HepG2 (cell line): ENCODE measurements around the gene SEC61A1. TPM values are rescaled to one million over a fixed set of nuclear protein-coding genes. Genes with fewer than 3 reads are reported as not detected.

Experiments
- ARID5B ChIP-seq: IDR thresholded peaks from 2 replicates; pipeline ENCODE4 v1.4.0; 2020; ENCODE audit warnings: mild to moderate bottlenecking, missing genetic modification reagents
- GATAD1 ChIP-seq: IDR thresholded peaks from 2 replicates; pipeline ENCODE4 v1.6.1; 2016; ENCODE audit warnings: missing genetic modification reagents, missing compliant biosample characterization
- HBP1 ChIP-seq: IDR thresholded peaks from 2 replicates; pipeline ENCODE4 v1.6.1; 2016; ENCODE audit warnings: low read depth, control low read depth
- HNF4G ChIP-seq, 2 experiments: sonication (generic) in 1 of 2; formaldehyde crosslinking in 1 of 2; IDR thresholded peaks; 2 replicates each; pipeline versions ENCODE4 v1.4.0 to v1.6.1; 2011 to 2020; ENCODE audit warnings: borderline replicate concordance in 2 of 2, low read depth in 2 of 2, mild to moderate bottlenecking in 2 of 2, low read length in 1 of 2, missing genetic modification reagents in 1 of 2, moderate library complexity in 1 of 2
- HNRNPH1 ChIP-seq: fragments of 200-400 bp; formaldehyde crosslinking; optimal IDR thresholded peaks from 2 replicates; pipeline ENCODE3; 2017; ENCODE audit warnings: mild to moderate bottlenecking, low read depth, low read length
- KAT2B ChIP-seq: fragments of 150-350 bp; IDR thresholded peaks from 2 replicates; pipeline ENCODE4 v1.6.1; 2014; ENCODE audit warnings: low read depth, low read length, borderline replicate concordance
- KAT7 ChIP-seq: IDR thresholded peaks from 2 replicates; pipeline ENCODE4 v1.6.1; 2018; ENCODE audit warnings: borderline replicate concordance, missing compliant biosample characterization
- KLF6 ChIP-seq: IDR thresholded peaks from 2 replicates; pipeline ENCODE4 v1.8.0; 2016; ENCODE audit warnings: missing biosample characterization, missing genetic modification reagents
- ONECUT2 ChIP-seq: sonication (generic); formaldehyde crosslinking; IDR thresholded peaks from 2 replicates; pipeline ENCODE4 v1.4.0; 2020; ENCODE audit warnings: missing genetic modification reagents
- RBFOX2 ChIP-seq: fragments of 200-400 bp; formaldehyde crosslinking; IDR thresholded peaks from 2 replicates; pipeline ENCODE4 v1.6.1; 2017; ENCODE audit warnings: low read depth, mild to moderate bottlenecking, low read length
- SMAD1 ChIP-seq: sonication (generic); formaldehyde crosslinking; IDR thresholded peaks from 2 replicates; pipeline ENCODE4 v1.4.0; 2020; ENCODE audit warnings: missing genetic modification reagents, low read depth, mild to moderate bottlenecking, borderline replicate concordance
- TAF1 ChIP-seq: sonication (generic); formaldehyde crosslinking; IDR thresholded peaks from 2 replicates; pipeline ENCODE4 v1.4.0; 2020; ENCODE audit warnings: missing genetic modification reagents
- ZBTB39 ChIP-seq: sonication (generic); formaldehyde crosslinking; IDR thresholded peaks from 2 replicates; pipeline ENCODE4 v1.5.0; 2020; ENCODE audit warnings: missing genetic modification reagents
- ZMYM3 ChIP-seq: sonication (generic); formaldehyde crosslinking; IDR thresholded peaks from 2 replicates; pipeline ENCODE4 v1.5.1; 2020; ENCODE audit warnings: mild to moderate bottlenecking, missing genetic modification reagents
- ZNF205 ChIP-seq: IDR thresholded peaks from 2 replicates; pipeline ENCODE4 v1.6.1; 2018; ENCODE audit warnings: missing biosample characterization, missing genetic modification reagents
- ZNF230 ChIP-seq: sonication (generic); formaldehyde crosslinking; IDR thresholded peaks from 2 replicates; pipeline ENCODE4 v1.4.0; 2020; ENCODE audit warnings: mild to moderate bottlenecking, missing genetic modification reagents
- ZNF430 ChIP-seq: sonication (generic); formaldehyde crosslinking; IDR thresholded peaks from 2 replicates; pipeline ENCODE4 v1.9.0; 2021; ENCODE audit warnings: mild to moderate bottlenecking, missing genetic modification reagents
- ZNF431 ChIP-seq: sonication (generic); formaldehyde crosslinking; IDR thresholded peaks from 2 replicates; pipeline ENCODE4 v1.9.0; 2022; ENCODE audit warnings: missing genetic modification reagents, low read depth, mild to moderate bottlenecking, borderline replicate concordance
- ZNF547 ChIP-seq: sonication (generic); formaldehyde crosslinking; IDR thresholded peaks from 2 replicates; pipeline ENCODE4 v1.5.1; 2020; ENCODE audit warnings: mild to moderate bottlenecking, missing genetic modification reagents
- ZNF570 ChIP-seq: sonication (generic); formaldehyde crosslinking; IDR thresholded peaks from 2 replicates; pipeline ENCODE4 v1.4.0; 2020; ENCODE audit warnings: mild to moderate bottlenecking, missing genetic modification reagents, borderline replicate concordance
- ZNF737 ChIP-seq: sonication (generic); formaldehyde crosslinking; IDR thresholded peaks from 2 replicates; pipeline ENCODE4 v1.5.0; 2020; ENCODE audit warnings: missing genetic modification reagents, mild to moderate bottlenecking, borderline replicate concordance
- ZNF775 ChIP-seq: sonication (generic); formaldehyde crosslinking; IDR thresholded peaks from 2 replicates; pipeline ENCODE4 v1.4.0; 2020; ENCODE audit warnings: missing genetic modification reagents, mild to moderate bottlenecking, moderate library complexity, borderline replicate concordance
- polyA plus RNA-seq, 8 experiments: library from polyadenylated mRNA; depleted of rRNA in 3 of 8; stranded (reverse) in 7 of 8; unstranded in 1 of 8; fragments of >200 nt; fragmentation: Illumina TruSeq in 4 of 8; extraction: Trizol in 4 of 8; gene quantifications; 2 replicates each; pipeline versions ENCODE4 v1.2.1 to v1.2.3, GENCODE V29; 2011 to 2016; ENCODE audit warnings: low read depth in 4 of 8, missing spikeins in 1 of 8, mixed read lengths in 1 of 8; ENCODE audit not compliant: insufficient read depth in 1 of 8
- total RNA-seq, 5 experiments: library from RNA; depleted of rRNA; stranded (reverse); fragments of >200 nt; fragmentation: Illumina TruSeq; extraction: Trizol; gene quantifications; 2 replicates each; pipeline ENCODE4 v1.2.3, GENCODE V29; 2016; ENCODE audit warnings: low read depth in 1 of 5

Gene SEC61A1
- total and polyA plus RNA-seq, 2 of the 13 experiments (the other 11 are each of a cell fraction or from before 2014, with no cell fraction given), result 170 to 203 TPM

GRCh38 chr3:128051837-128052594 lies at the start of gene SEC61A1 (continued):
- TF ChIP-seq ZNF775 (no peak), ZNF570 (no peak), ZMYM3 (CRISPR knock-in tag) (peak; percentile 83), ARID5B (CRISPR knock-in tag) (peak; percentile 38; the same call in 1 of the 2 replicates), ZNF431 (CRISPR knock-in tag) (no peak; the same call in 1 of the 2 replicates), ZNF737 (CRISPR knock-in tag) (0 out of 2 replicates have a peak, but pooled peaks have one; percentile 38), RBFOX2 (peak; percentile 96), KAT7 (CRISPR knock-in tag) (peak; percentile 34; the same call in 1 of the 2 replicates), ZNF230 (CRISPR knock-in tag) (peak; percentile 35; the same call in 1 of the 2 replicates), HBP1 (CRISPR knock-in tag) (peak; percentile 75; the same call in 1 of the 2 replicates), ZNF205 (CRISPR knock-in tag) (0 out of 2 replicates have a peak, but pooled peaks have one; percentile 8), KLF6 (CRISPR knock-in tag) (peak; percentile 92), TAF1 (CRISPR knock-in tag) (peak; percentile 83), ZBTB39 (CRISPR knock-in tag) (no peak), HNRNPH1 (no peak), ZNF430 (CRISPR knock-in tag) (0 out of 2 replicates have a peak, but pooled peaks have one; percentile 65), KAT2B (no peak), HNF4G (IDR thresholded peaks at IDR 0.05; ENCODE audit: borderline replicate concordance, low read depth, low read length) (no peak), HNF4G (CRISPR knock-in tag; IDR thresholded peaks at IDR 0.05; ENCODE audit: borderline replicate concordance, low read depth) (no peak; the same call in 1 of the 2 replicates), ZNF547 (CRISPR knock-in tag) (peak; percentile 48; the same call in 1 of the 2 replicates), ONECUT2 (CRISPR knock-in tag) (no peak), SMAD1 (CRISPR knock-in tag) (peak; percentile 80; the same call in 1 of the 2 replicates), GATAD1 (peak; percentile 92)
